Coronary artery (tissue), 2 donors: ENCODE results near the gene CCDC192.

Experiments used
- DNase-seq: peaks from one replicate; pipeline ENCODE4 v3.0.0-alpha.2; 2017; ENCODE audit warnings: low spot score
- H3K27ac ChIP-seq, 2 donors: fragments of 200-600 bp; sonication (generic); one replicate each; pipeline ENCODE4 v1.5.1; 2016 to 2019
- H3K4me3 ChIP-seq: fragments of 200-600 bp; sonication (generic); 2 replicates; pipeline ENCODE4 v1.5.1; 2016; ENCODE audit warnings: mild to moderate bottlenecking, moderate library complexity
- TF ChIP-seq, protein P1 (sequence below): fragments of 200-600 bp; sonication (generic); IDR thresholded peaks from one replicate; pipeline ENCODE4 v1.5.1; 2019; ENCODE audit warnings: antibody characterized with exemption

Gene CCDC192

DNA sequence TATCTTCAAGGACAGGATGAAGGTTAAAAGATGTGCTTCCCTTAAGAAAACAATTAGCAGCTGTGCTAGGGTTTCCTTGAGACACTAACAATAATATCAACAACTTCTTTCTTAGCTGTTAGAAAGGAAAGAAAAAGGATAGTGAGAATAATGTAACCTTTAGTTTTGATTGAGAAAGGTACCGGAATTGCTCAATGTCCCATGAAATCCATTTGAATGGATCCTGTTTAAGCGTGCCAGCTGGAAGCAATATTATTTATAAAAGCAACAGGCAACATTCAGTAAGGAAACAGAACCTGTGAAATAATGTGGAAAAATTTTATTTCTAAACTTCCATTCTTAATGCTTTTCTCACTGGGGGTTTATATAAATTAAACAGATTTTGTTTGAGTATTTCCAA is 120.9 kb downstream of the CCDC192 start:
- DNase-seq = no peak
- Histone ChIP-seq H3K27ac (no peak overlapping the region), H3K4me3 (no peak overlapping the region)
- TF ChIP-seq, protein P1, sequence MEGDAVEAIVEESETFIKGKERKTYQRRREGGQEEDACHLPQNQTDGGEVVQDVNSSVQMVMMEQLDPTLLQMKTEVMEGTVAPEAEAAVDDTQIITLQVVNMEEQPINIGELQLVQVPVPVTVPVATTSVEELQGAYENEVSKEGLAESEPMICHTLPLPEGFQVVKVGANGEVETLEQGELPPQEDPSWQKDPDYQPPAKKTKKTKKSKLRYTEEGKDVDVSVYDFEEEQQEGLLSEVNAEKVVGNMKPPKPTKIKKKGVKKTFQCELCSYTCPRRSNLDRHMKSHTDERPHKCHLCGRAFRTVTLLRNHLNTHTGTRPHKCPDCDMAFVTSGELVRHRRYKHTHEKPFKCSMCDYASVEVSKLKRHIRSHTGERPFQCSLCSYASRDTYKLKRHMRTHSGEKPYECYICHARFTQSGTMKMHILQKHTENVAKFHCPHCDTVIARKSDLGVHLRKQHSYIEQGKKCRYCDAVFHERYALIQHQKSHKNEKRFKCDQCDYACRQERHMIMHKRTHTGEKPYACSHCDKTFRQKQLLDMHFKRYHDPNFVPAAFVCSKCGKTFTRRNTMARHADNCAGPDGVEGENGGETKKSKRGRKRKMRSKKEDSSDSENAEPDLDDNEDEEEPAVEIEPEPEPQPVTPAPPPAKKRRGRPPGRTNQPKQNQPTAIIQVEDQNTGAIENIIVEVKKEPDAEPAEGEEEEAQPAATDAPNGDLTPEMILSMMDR = no peak

DNA sequence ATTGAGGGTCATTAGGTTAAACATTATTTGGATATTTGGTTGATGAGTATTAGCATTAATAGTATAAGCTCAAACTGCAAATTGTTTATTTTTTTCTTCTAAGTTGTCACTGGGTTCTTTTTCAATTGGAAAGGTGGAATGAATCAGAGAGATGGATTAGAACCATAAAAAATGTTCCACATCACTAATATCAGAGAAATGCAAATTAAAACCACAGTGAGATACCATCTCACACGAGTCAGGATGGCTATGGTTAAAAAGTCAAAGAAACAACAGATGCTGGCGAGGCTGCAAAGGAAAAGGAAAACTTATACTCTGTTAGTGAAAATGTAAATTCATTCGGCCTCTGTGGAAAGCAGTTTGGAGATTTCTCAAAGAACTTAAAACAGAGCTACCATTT is 122.8 kb downstream of the CCDC192 start:
- TF ChIP-seq, protein P1 = no peak
- Histone ChIP-seq H3K27ac (no peak overlapping the region), H3K4me3 (no peak overlapping the region)
- DNase-seq = no peak

DNA sequence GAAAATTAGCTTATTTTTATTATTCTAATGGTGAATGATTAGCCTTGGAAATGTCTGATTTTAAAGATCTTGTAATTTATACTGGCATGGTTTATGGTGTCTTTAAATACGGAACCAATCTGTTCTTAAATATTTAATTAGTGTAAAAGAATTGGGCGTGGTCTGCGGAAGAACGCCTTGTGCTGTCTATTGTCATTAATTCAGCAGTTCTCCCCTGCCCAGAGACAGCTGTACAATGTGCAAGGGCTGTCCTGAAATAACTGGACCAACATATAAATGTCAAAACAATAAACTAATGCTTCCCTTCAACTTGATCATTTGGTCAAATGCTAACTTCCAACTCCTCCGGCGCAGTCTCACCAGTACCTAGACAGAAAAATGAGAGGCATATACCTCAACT is 124.3 kb downstream of the CCDC192 start:
- TF ChIP-seq, protein P1 = no peak
- H3K4me3 ChIP-seq = no peak overlapping the region
- no peak overlapping the region for H3K27ac ChIP-seq
- no peak for DNase-seq

DNA sequence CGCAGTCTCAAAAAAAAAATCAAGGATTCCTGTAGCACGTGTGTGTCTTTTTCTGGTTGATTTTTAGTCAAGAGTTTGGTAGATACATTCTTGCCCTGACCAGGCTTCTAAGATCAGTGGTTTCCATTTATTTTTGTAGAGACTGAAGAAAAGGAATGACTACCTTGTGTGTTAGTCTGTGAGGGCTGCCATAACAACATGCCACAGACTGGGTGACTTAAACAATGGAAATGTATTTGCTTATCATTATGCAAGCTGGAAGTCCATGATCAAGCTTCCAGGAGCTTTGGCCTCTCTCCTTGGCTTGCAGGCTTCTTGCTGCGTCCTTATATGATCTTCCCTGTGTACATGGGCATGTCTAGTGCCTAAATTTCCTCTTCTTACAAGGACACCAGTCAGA is 127.0 kb downstream of the CCDC192 start:
- Histone ChIP-seq H3K27ac (no peak overlapping the region), H3K4me3 (no peak overlapping the region)
- no peak for DNase-seq
- TF ChIP-seq, protein P1 = no peak

DNA sequence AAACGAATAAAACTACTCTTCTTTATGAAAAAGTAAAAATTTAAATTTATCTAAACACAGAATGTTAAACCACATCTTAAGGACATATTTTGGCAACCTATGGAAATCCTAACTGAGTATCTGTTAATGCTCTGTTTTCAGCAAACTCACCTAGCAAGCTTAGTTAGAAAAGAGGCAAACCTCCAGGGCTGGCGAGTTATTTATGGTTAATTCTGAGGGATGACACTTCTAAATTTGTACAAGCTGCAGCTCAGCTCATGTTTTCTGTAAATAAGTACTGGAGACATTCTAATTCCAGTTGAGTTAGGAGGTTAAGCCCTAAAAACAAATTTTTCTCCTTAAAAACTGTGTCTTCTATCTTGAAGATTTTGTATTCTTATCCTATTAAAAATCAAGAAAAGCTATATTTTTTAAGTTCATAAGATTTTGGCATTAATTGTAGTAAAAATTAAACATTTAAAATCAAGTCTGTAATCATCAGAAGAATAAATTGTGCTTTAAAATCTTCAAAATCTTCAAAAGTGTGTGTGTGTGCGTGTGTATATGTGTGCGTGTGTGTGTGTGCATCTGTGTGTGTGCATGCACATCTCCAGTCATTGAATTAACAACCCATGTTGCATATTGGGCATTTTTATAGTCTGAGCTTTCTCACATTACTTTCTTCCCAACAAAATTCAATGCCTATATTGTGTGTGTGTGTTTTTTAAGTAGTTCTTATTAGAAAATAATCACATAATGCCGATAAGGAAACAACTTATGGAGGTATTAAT is 127.8 kb downstream of the CCDC192 start:
- DNase-seq = no peak
- TF ChIP-seq, protein P1 = no peak

DNA sequence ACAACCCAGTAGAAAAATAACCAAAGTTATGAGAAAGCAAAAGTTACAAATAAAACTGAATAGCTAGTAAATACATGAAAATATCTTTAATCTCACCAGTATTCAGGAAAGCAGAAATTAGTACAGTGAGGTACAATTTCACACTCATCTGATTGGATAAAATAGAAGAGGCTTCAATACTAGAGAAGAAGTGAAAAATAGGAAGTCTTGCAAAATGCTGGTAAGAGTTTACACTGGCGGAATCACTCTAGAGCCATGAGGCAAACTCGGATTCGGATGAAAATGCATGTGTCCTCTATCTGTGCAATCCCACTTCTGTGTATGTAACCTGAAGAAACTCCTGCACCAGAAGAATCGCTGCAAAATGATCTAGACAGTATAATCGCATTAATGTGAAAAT is 128.9 kb downstream of the CCDC192 start:
- no peak overlapping the region for H3K27ac ChIP-seq
- DNase-seq = no peak
- H3K4me3 ChIP-seq = no peak overlapping the region
- TF ChIP-seq, protein P1 = no peak

More for the DNA sequence above, 127.8 kb downstream of the CCDC192 start:
- Histone ChIP-seq H3K4me3 (no peak overlapping the region), H3K27ac (no peak overlapping the region)

DNA sequence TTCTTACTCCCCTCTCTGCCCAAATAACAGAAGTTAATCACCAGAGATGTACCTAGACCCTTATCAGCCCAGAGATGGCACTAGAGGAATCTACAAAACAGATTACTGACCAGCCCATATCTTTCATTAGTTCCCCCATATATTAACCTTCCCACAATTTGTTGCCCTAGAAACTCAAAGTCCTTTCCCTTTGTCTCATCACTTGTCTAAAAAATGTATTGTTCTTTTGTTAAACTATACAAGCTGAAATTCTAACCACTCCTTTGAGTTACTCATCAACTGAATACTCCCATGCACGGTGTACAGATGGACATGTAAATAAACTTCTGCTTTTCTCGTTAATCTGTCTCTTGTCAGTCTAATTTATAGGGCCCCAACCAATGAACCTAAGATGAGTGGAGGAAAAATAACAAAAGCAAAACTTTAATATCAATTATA is 130.9 kb downstream of the CCDC192 start:
- no peak overlapping the region for H3K4me3 ChIP-seq

More for the DNA sequence above, 130.9 kb downstream of the CCDC192 start:
- no peak for DNase-seq
- TF ChIP-seq, protein P1 = no peak
- H3K27ac ChIP-seq = no peak overlapping the region
